ENCODE results near the gene WSCD2. TPM values are rescaled to one million over a fixed set of nuclear protein-coding genes. Genes with fewer than 3 reads are reported as not detected.

Gene WSCD2
- polyA plus RNA-seq, 1 donor from 2014 or later: 5.8 TPM

DNA sequence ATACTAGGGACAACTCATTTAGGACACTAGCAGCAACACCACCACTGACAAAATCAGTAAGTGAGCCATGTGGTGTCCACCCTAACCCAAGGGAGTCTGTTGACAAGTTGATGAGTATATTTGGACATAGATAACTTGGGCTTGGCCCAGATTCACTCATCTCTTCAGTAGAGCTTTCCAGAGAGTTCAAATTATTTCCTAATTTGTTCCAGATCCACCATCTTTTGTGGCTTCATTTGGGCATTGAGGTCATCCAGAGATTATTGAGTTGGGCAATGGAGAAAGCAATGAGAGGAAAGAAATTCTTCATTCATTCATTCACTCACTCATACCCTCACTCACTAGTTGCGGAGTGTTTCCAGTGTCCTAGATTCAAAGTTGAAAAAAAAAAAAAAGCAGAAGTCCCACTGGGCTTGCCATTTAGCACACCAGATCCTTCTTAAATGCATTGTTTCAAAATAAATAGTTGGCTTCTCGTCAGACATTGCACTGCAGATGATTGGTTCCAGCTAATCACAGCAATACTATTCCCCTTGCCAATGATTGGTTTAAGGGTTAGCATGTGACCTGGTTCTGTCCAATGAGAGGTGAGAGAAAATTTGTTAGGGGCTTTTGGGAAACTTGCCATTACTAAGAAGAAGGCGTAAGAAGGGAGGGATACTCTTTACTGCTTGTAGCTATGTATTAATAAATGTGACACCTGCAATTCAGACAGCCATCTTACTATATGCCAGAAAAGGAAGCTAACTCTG, 31.8 kb upstream of the WSCD2 start:
- Histone ChIP-seq H3K9me2 (ENCODE audit: insufficient read depth, low read length) (no peaks in the 10 kb centered on the region), H3K9me3 (ENCODE audit: low read length) (no peaks in the 10 kb centered on the region), H2AFZ (ENCODE audit: low read depth, low read length) (no peak overlapping the region), H3K36me3 (ENCODE audit: insufficient read depth, low read length) (no peaks in the 10 kb centered on the region), H3K4me2 (ENCODE audit: low read length) (no peak overlapping the region), H4K20me1 (ENCODE audit: insufficient read depth) (no peaks in the 10 kb centered on the region), H3K79me2 (replicated peaks; ENCODE audit: insufficient read depth, low read length) (no peaks in the 10 kb centered on the region), H3K9ac (ENCODE audit: low read length) (no peak overlapping the region), H3K27me3 (ENCODE audit: insufficient read depth, low read depth, low read length) (no peaks in the 10 kb centered on the region), H3F3A (ENCODE audit: insufficient read depth, low read length, poor library complexity, severe bottlenecking) (no peaks in the 10 kb centered on the region), H3K27ac (ENCODE audit: low read length) (no peak overlapping the region), H3K4me3 (ENCODE audit: low read length) (no peak overlapping the region)
- TF ChIP-seq RAD21 (conservative IDR thresholded peaks at IDR 0.05) (no peak), MXI1 (conservative IDR thresholded peaks at IDR 0.05; ENCODE audit: poor library complexity, severe bottlenecking) (no peak), POLR2AphosphoS5 (IDR thresholded peaks at IDR 0.05) (no peak), SMC3 (conservative IDR thresholded peaks at IDR 0.05; ENCODE audit: poor library complexity) (no peak)
- TF ChIP-seq, protein P1, sequence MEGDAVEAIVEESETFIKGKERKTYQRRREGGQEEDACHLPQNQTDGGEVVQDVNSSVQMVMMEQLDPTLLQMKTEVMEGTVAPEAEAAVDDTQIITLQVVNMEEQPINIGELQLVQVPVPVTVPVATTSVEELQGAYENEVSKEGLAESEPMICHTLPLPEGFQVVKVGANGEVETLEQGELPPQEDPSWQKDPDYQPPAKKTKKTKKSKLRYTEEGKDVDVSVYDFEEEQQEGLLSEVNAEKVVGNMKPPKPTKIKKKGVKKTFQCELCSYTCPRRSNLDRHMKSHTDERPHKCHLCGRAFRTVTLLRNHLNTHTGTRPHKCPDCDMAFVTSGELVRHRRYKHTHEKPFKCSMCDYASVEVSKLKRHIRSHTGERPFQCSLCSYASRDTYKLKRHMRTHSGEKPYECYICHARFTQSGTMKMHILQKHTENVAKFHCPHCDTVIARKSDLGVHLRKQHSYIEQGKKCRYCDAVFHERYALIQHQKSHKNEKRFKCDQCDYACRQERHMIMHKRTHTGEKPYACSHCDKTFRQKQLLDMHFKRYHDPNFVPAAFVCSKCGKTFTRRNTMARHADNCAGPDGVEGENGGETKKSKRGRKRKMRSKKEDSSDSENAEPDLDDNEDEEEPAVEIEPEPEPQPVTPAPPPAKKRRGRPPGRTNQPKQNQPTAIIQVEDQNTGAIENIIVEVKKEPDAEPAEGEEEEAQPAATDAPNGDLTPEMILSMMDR (IDR thresholded peaks at IDR 0.05; ENCODE audit: poor library complexity, severe bottlenecking): no peak
- TF ChIP-seq, protein P2, sequence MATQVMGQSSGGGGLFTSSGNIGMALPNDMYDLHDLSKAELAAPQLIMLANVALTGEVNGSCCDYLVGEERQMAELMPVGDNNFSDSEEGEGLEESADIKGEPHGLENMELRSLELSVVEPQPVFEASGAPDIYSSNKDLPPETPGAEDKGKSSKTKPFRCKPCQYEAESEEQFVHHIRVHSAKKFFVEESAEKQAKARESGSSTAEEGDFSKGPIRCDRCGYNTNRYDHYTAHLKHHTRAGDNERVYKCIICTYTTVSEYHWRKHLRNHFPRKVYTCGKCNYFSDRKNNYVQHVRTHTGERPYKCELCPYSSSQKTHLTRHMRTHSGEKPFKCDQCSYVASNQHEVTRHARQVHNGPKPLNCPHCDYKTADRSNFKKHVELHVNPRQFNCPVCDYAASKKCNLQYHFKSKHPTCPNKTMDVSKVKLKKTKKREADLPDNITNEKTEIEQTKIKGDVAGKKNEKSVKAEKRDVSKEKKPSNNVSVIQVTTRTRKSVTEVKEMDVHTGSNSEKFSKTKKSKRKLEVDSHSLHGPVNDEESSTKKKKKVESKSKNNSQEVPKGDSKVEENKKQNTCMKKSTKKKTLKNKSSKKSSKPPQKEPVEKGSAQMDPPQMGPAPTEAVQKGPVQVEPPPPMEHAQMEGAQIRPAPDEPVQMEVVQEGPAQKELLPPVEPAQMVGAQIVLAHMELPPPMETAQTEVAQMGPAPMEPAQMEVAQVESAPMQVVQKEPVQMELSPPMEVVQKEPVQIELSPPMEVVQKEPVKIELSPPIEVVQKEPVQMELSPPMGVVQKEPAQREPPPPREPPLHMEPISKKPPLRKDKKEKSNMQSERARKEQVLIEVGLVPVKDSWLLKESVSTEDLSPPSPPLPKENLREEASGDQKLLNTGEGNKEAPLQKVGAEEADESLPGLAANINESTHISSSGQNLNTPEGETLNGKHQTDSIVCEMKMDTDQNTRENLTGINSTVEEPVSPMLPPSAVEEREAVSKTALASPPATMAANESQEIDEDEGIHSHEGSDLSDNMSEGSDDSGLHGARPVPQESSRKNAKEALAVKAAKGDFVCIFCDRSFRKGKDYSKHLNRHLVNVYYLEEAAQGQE (IDR thresholded peaks at IDR 0.05; ENCODE audit: borderline replicate concordance): no peak

DNA sequence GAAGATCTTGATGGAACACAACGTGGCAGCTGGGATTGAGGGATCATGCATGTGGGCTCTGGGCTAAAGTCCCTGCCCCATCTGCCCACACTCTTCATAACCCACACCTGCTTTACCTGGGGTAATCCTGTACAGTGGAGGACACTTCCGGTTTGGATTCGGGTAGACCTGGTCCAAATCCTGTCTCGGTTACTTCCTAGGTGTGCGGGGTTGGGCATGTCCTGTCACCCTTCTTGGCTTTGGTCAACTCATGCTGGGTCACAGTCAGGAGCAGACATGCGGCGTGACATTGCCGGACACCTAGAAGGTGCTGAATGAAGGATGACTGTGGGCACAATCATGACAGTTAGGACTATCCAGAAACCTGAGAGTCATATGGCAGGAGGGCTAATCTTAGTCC, 30.7 kb upstream of the WSCD2 start:
- H2AFZ ChIP-seq (ENCODE audit: low read depth, low read length): no peak overlapping the region
- H3K27me3 ChIP-seq (ENCODE audit: insufficient read depth, low read depth, low read length): no peaks in the 10 kb centered on the region
- TF ChIP-seq, protein P1 (IDR thresholded peaks at IDR 0.05; ENCODE audit: poor library complexity, severe bottlenecking): no peak
- TF ChIP-seq RAD21 (conservative IDR thresholded peaks at IDR 0.05) (no peak), SMC3 (conservative IDR thresholded peaks at IDR 0.05; ENCODE audit: poor library complexity) (no peak), MXI1 (conservative IDR thresholded peaks at IDR 0.05; ENCODE audit: poor library complexity, severe bottlenecking) (no peak), EP300 (conservative IDR thresholded peaks at IDR 0.05; ENCODE audit: poor library complexity, severe bottlenecking) (no peak), EZH2 (IDR thresholded peaks at IDR 0.05; ENCODE audit: borderline replicate concordance, insufficient read depth, low read length, poor library complexity, severe bottlenecking) (no peak), TAF1 (IDR thresholded peaks at IDR 0.05; ENCODE audit: low read depth) (no peak), POLR2AphosphoS5 (IDR thresholded peaks at IDR 0.05) (no peak)
- TF ChIP-seq, protein P2 (IDR thresholded peaks at IDR 0.05; ENCODE audit: borderline replicate concordance): no peak
- no peaks in the 10 kb centered on the region for H4K20me1 ChIP-seq (ENCODE audit: insufficient read depth)
- no peaks in the 10 kb centered on the region for H3K9me3 ChIP-seq (ENCODE audit: low read length)
- no peaks in the 10 kb centered on the region for H3K36me3 ChIP-seq (ENCODE audit: insufficient read depth, low read length)
- H3K9ac ChIP-seq (ENCODE audit: low read length): no peak overlapping the region
- H3F3A ChIP-seq (ENCODE audit: insufficient read depth, low read length, poor library complexity, severe bottlenecking): no peaks in the 10 kb centered on the region
- H3K4me3 ChIP-seq (ENCODE audit: low read length): no peak overlapping the region
- no peaks in the 10 kb centered on the region for H3K9me2 ChIP-seq (ENCODE audit: insufficient read depth, low read length)
- H3K27ac ChIP-seq (ENCODE audit: low read length): no peak overlapping the region
- no peak overlapping the region for H3K4me2 ChIP-seq (ENCODE audit: low read length)
- H3K79me2 ChIP-seq (replicated peaks; ENCODE audit: insufficient read depth, low read length): no peaks in the 10 kb centered on the region

All from neural cell (in vitro differentiated cells).